Measurements from ENCODE around the gene PCCA.
"Not testable (repeated sequence)": the region's sequence is repeated elsewhere in the genome, so short reads cannot be mapped to it uniquely, and the experiment has no call there.

The PCCA gene

GRCh38 chr13:100314132-100314910 lies 225.4 kb downstream of the PCCA start:
- no peak for DNase-seq

DNA sequence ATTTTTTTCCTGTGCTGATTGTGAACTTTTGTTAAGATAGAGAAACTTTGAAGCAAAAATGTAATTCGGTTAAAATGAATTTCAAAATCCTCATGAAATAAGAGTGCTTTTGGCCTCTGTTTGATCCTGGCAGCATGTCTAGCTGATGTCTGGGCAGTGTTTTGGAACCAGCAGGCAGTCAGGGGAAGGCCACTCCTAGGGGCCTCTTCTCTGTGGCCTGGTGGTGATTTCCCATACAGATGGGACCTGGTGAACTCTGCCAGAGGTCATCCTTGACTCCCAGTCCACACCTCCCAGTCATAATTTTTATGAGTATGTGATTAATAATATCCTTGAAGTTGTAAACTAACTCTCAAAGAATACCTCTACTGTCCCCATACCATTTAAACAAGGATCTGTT lies 226.6 kb downstream of the PCCA start:
- DNase-seq = no peak

DNA sequence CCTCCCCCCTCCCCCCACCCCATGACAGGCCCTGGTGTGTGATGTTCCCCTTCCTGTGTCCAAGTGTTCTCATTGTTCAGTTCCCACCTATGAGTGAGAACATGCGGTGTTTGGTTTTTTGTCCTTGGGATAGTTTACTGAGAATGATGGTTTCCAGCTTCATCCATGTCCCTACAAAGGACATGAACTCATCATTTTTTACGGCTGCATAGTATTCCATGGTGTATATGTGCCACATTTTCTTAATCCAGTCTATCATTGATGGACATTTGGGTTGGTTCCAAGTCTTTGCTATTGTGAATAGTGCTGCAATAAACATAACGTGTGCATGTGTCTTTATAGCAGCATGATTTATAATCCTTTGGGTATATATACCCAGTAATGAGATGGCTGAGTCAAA lies 229.6 kb downstream of the PCCA start:
- not testable (repeated sequence) for DNase-seq

GRCh38 chr13:100323937-100324336 lies 235.0 kb downstream of the PCCA start:
- no peak for DNase-seq

DNA sequence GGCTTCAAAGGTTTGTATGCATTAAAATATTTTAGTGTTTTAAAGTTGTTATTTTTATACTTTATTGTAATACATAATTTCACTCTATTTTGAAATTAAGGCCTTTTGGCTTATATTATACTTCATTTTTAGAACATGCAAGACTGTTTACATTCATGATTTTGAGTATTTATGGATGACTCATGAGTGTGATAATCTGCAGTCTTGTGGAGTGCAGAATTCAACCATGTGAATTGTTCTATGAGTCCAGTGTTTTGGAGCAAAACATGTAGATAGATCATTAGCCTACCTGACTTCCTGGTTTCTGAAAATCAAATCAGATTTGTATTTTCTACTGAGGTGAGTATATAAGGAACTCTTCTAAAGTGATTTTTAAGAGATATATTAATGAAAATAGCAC lies 241.8 kb downstream of the PCCA start:
- DNase-seq = no peak

GRCh38 chr13:100333141-100333540 lies 244.2 kb downstream of the PCCA start:
- no peak for DNase-seq

- no peak for DNase-seq
These were observed 245.3 kb downstream of the PCCA start for GRCh38 chr13:100334214-100334613.

GRCh38 chr13:100336795-100337516 lies 248.1 kb downstream of the PCCA start:
- DNase-seq = no peak

DNA sequence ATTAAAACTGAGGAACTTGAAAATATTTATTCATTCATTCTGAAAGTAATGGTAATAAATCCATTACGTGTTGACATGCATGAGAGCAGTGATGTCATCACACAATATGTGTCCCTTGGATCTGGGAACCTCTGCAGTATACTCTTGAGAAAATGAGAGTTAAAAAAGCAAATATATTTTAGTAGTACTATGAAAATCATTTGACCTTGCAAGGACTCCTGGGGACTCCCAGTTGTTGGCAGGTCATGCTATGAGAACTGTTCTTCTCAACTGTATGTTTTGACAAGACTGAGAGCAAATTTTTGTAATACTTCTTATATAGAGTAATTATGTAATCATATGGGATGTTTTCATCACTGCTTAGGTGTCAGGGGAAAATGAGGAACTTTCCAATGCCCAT lies 249.4 kb downstream of the PCCA start:
- no peak for DNase-seq

GRCh38 chr13:100339411-100339940 lies 250.6 kb downstream of the PCCA start:
- DNase-seq = no peak

- DNase-seq = no peak
These were observed 252.0 kb downstream of the PCCA start for GRCh38 chr13:100340865-100341264.

- DNase-seq = no peak
These were observed 252.4 kb downstream of the PCCA start for GRCh38 chr13:100341327-100341726.

- DNase-seq = no peak
These were observed 255.7 kb downstream of the PCCA start for GRCh38 chr13:100344544-100344943.

DNA sequence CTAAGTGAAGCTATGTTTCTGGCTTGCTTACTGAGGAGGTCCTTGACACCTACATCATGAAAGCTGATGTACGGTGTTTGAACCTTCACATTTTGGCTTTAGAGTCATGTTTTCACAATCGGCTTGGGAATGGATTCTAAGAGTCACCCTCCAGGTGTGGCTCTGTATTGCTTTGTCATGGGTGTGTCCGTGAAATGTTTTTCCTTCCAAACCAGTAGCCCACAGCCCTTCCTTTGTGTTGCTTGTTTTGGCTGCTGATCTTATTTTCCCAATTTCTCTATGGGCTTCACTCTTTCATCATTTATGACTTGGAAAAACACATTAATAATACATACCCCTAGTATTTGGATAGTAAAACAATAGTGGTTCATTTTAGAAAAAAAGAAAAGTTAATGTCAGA lies 259.1 kb downstream of the PCCA start:
- no peak for DNase-seq

GRCh38 chr13:100349594-100349993 lies 260.7 kb downstream of the PCCA start:
- DNase-seq = no peak

- no peak for DNase-seq
These were observed 261.7 kb downstream of the PCCA start for GRCh38 chr13:100350601-100351000.

DNA sequence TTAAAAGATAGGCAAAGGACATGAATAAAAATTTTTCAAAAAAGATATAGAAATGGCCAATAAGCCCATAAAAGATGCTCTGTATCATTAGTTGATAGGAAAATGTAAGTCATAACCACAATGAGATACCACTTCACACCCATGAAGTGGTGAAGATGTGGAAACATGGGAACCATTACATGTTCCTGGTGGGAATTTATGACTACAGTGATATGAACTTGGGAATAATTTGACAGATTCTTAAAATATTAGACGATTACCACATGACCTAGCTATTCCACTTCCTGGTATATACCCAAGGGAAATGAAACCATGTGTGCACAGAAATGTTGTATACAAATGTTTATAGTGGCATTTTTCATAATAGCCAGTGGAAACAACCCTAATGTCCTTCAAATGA lies 267.5 kb downstream of the PCCA start:
- no peak for DNase-seq

DNA sequence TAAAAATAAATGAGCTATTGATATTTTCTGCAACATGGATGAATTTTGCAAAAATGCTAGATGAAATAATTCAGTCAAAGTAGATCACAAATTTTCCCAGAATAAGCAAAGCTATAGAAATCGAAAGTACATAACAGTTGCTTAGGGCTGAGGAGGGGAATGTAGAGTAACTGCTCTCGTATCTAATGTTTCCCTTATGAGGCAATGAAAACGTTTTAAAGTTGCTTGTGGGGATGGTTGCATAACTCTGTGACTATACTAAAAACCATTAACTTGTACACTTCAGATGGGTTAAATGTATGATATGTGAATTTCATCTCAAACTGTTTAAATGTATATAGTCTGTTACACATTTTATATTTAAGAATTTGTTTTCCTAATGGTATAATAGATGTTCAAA lies 268.0 kb downstream of the PCCA start:
- DNase-seq = no peak

DNA sequence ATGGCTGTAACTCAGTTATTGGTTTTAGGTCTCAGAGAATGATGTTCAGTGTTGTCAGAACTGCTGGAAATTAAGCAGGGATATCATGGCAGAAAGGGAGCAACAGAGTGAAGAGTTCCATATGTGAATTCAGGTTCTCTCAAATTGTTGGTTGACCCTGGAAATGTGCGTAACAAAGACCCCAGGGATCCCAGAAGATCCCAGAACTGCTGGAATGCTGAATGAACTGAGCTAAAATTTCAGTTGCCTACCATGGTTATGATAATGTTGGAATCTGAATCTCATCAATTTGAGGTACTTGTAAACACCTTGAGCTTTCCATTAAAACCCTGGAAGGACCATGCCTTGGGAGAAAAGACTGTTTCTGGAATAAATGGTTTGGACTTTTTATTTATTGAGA lies 268.9 kb downstream of the PCCA start:
- DNase-seq = no peak

DNA sequence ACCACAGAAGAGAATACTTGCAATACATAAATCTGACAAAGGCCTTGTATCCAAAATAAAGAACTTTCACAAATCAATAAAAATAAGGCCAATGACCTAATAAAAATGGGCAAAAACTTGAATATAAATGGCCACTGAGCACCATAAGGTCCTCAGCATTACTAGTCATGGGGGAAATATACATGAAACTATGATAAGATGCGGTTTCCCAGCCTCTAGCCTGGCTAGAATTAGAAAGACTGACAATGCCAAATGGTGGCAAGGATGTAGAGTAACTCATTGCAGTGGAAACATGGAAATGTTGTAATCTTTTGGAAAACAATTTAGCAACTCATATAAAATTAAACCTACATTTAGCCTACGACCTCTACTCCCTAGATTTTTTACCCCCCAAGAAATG lies 272.6 kb downstream of the PCCA start:
- DNase-seq = no peak

GRCh38 chr13:100362371-100362770 lies 273.5 kb downstream of the PCCA start:
- no peak for DNase-seq

DNA sequence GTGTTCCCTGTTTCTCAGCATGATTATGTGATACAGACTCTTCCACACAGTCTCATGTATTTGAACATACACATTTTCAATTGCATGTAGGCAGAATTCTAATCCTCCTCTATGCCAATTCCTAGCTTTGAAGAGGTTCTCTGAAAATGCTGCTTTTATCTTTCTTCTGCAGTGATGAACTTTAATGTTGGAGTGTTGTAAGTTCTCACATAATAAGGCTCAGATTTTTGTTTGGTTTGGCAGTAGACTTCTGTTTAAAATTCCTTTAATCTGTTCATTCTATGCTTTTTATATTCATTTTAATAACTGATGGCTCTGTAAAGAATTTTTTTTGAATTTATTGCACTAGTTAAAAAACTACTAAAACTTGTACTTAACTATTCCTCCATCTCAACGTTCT lies 273.9 kb downstream of the PCCA start:
- DNase-seq = no peak

DNA sequence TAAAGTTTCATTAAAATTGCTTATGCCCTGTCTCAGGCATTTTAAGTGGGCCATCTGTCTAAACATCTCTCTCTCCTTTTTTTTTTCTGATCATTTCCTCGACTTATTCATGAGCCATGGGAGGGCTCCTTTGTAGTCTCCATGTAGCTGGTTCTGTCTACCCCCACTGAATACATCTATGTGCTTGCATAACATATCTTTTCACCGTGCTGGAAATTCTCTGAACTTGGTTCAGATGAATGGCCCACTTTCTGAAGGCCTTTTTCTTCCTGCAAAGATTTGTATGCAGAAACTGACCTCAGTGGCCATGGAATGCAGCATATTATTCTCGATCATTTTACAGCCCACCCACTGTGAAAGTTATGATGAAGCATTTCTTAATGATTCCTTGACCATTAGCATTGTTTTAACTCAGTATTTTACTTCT lies 274.4 kb downstream of the PCCA start:
- no peak for DNase-seq

DNA sequence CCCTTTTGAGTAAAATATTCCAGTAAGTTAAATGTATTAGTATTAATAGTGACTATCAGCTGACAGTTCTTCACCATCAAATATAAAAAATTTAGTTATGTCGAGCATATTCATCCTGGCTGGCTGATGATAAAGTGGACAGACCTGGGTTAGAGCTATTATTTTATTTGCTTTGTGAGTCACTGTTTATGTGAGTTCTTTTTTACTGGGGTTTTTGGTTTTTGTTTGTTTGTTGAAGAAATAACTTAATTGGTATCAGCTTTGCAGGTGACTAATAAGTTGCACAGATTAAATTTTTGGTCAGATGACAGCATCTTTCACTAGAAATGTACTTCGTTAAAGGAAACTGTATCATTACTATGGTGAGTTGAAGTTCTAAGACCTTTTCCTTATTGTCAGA lies 275.0 kb downstream of the PCCA start:
- no peak for DNase-seq
